Mesendoderm (in vitro differentiated cells): ENCODE measurements around the gene HOXB9.

Experiments used
- DNase-seq: peaks from one replicate; pipeline ENCODE4 v3.0.0; 2013
- H2AK5ac ChIP-seq: 2 replicates; pipeline ENCODE4 v1.6.1; 2013; ENCODE audit warnings: low read length, inconsistent platforms
- H2BK120ac ChIP-seq: 2 replicates; pipeline ENCODE4 v1.6.1; 2013; ENCODE audit warnings: low read depth, mild to moderate bottlenecking, low read length, moderate library complexity, mixed read lengths
- H2BK15ac ChIP-seq: replicated peaks from 2 replicates; pipeline ENCODE4 v1.6.1; 2013; ENCODE audit warnings: low read depth, mild to moderate bottlenecking, moderate library complexity
- H2BK5ac ChIP-seq: 2 replicates; pipeline ENCODE4 v1.6.1; 2013; ENCODE audit warnings: low read length, inconsistent platforms
- H3K18ac ChIP-seq: 2 replicates; pipeline ENCODE4 v1.6.1; 2013; ENCODE audit warnings: mild to moderate bottlenecking, low read length, mixed read lengths
- H3K23ac ChIP-seq: one replicate; pipeline ENCODE4 v1.6.1; 2013; ENCODE audit warnings: low read length
- H3K27ac ChIP-seq: 2 replicates; pipeline ENCODE4 v1.5.1; 2013; ENCODE audit warnings: low read depth, mild to moderate bottlenecking, inconsistent platforms, low read length, moderate library complexity
- H3K27me3 ChIP-seq: 2 replicates; pipeline ENCODE4 v1.6.1; 2013; ENCODE audit warnings: low read length, control low read depth, mild to moderate bottlenecking, inconsistent platforms; ENCODE audit not compliant: insufficient read depth, poor library complexity
- H3K36me3 ChIP-seq: 2 replicates; pipeline ENCODE4 v1.6.1; 2013; ENCODE audit warnings: low read length, inconsistent platforms; ENCODE audit not compliant: control insufficient read depth, insufficient read depth
- H3K4ac ChIP-seq: one replicate; pipeline ENCODE4 v1.6.1; 2013; ENCODE audit warnings: low read depth, mild to moderate bottlenecking, low read length, moderate library complexity
- H3K4me1 ChIP-seq: 2 replicates; pipeline ENCODE4 v1.6.1; 2013; ENCODE audit warnings: low read depth, low read length, inconsistent platforms; ENCODE audit not compliant: control insufficient read depth
- H3K4me2 ChIP-seq: 2 replicates; pipeline ENCODE4 v1.6.1; 2013; ENCODE audit warnings: low read length
- H3K4me3 ChIP-seq: 2 replicates; pipeline ENCODE4 v1.5.1; 2013; ENCODE audit warnings: mild to moderate bottlenecking, low read length
- H3K56ac ChIP-seq: one replicate; pipeline ENCODE4 v1.6.1; 2013; ENCODE audit warnings: low read length
- H3K79me1 ChIP-seq: 2 replicates; pipeline ENCODE4 v1.6.1; 2013; ENCODE audit warnings: low read length, inconsistent platforms
- H3K79me2 ChIP-seq: 2 replicates; pipeline ENCODE4 v1.6.1; 2013; ENCODE audit warnings: mild to moderate bottlenecking, low read length; ENCODE audit not compliant: control insufficient read depth, insufficient read depth
- H3K9ac ChIP-seq: 2 replicates; pipeline ENCODE4 v1.6.1; 2013; ENCODE audit warnings: low read length, inconsistent platforms
- H4K5ac ChIP-seq: one replicate; pipeline ENCODE4 v1.6.1; 2013; ENCODE audit warnings: low read length
- H4K8ac ChIP-seq: one replicate; pipeline ENCODE4 v1.6.1; 2013; ENCODE audit warnings: low read depth, mild to moderate bottlenecking, control low read depth, low read length, moderate library complexity
- WGBS: extraction: QIAGEN DNeasy Blood & Tissue Kit; methylation state at CpG from one replicate; pipeline ENCODE4 v1.1.7; 2013; ENCODE audit warnings: low lambda C conversion rate, missing lambda C conversion rate; ENCODE audit not compliant: insufficient coverage; ENCODE audit errors: extremely low coverage; 5-methylcytosine and 5-hydroxymethylcytosine counted together

Gene HOXB9

GRCh38 chr17:48622857-48623256, 3.3 kb downstream of the HOXB9 start:
- Histone ChIP-seq H3K4me1 (no peaks in the 10 kb centered on the region), H2BK15ac (no peak overlapping the region), H3K79me1 (no peaks in the 10 kb centered on the region), H4K5ac (no peak overlapping the region), H3K27me3 (peaks cover 80% of the 10 kb centered on the region), H3K4me2 (no peak overlapping the region), H3K18ac (no peak overlapping the region), H3K4me3 (no peak overlapping the region), H2BK120ac (no peak overlapping the region), H4K8ac (no peak overlapping the region), H3K56ac (no peak overlapping the region), H2BK5ac (no peak overlapping the region), H3K79me2 (no peaks in the 10 kb centered on the region), H2AK5ac (no peak overlapping the region), H3K27ac (no peak overlapping the region), H3K23ac (no peak overlapping the region), H3K4ac (no peak overlapping the region), H3K36me3 (no peaks in the 10 kb centered on the region), H3K9ac (no peak overlapping the region)
- no CpG with 5 or more reads among the region's 11 CpGs for WGBS
- no peak for DNase-seq

- H3K4me3 ChIP-seq = no peak overlapping the region
- H4K5ac ChIP-seq = no peak overlapping the region
- no peak overlapping the region for H3K4me2 ChIP-seq
Observed at GRCh38 chr17:48621410-48622392, 4.5 kb downstream of the HOXB9 start.

GRCh38 chr17:48620461-48621139, 5.6 kb downstream of the HOXB9 start:
- no peaks in the 10 kb centered on the region for H3K79me2 ChIP-seq
- no peak overlapping the region for H2BK15ac ChIP-seq
- no peaks in the 10 kb centered on the region for H3K4me1 ChIP-seq
- no peak for DNase-seq
- no peak overlapping the region for H2BK120ac ChIP-seq
- no peak overlapping the region for H2AK5ac ChIP-seq
- no peak overlapping the region for H3K4me3 ChIP-seq
- H3K9ac ChIP-seq = no peak overlapping the region
- H3K4ac ChIP-seq = no peak overlapping the region
- no peaks in the 10 kb centered on the region for H3K36me3 ChIP-seq
- H3K27me3 ChIP-seq = peaks cover 90% of the 10 kb centered on the region
- no peak overlapping the region for H3K18ac ChIP-seq
- H3K27ac ChIP-seq = no peak overlapping the region
- no peak overlapping the region for H4K5ac ChIP-seq
- H3K79me1 ChIP-seq = no peaks in the 10 kb centered on the region
- no peak overlapping the region for H3K4me2 ChIP-seq
- H2BK5ac ChIP-seq = no peak overlapping the region
- no CpG with 5 or more reads among the region's 6 CpGs for WGBS
- no peak overlapping the region for H3K56ac ChIP-seq
- no peak overlapping the region for H4K8ac ChIP-seq
- H3K23ac ChIP-seq = no peak overlapping the region

More at GRCh38 chr17:48621410-48622392, 4.5 kb downstream of the HOXB9 start:
- DNase-seq = no peak
- Histone ChIP-seq H3K4me1 (no peaks in the 10 kb centered on the region), H2BK5ac (no peak overlapping the region), H3K27me3 (peaks cover 80% of the 10 kb centered on the region), H3K79me2 (no peaks in the 10 kb centered on the region), H3K23ac (no peak overlapping the region), H2BK15ac (no peak overlapping the region), H3K4ac (no peak overlapping the region), H3K79me1 (no peaks in the 10 kb centered on the region), H3K36me3 (no peaks in the 10 kb centered on the region), H3K18ac (no peak overlapping the region), H2BK120ac (no peak overlapping the region), H3K27ac (no peak overlapping the region), H3K56ac (no peak overlapping the region), H2AK5ac (no peak overlapping the region), H4K8ac (no peak overlapping the region), H3K9ac (no peak overlapping the region)
- no CpG with 5 or more reads among the region's 41 CpGs for WGBS

- Histone ChIP-seq H3K79me2 (no peaks in the 10 kb centered on the region), H4K8ac (no peak overlapping the region), H3K23ac (no peak overlapping the region), H2AK5ac (no peak overlapping the region), H2BK5ac (no peak overlapping the region), H3K4me3 (no peak overlapping the region), H3K27me3 (peaks cover 96% of the 10 kb centered on the region), H3K79me1 (no peaks in the 10 kb centered on the region), H4K5ac (no peak overlapping the region), H2BK15ac (no peak overlapping the region), H3K4me1 (no peaks in the 10 kb centered on the region), H2BK120ac (no peak overlapping the region), H3K27ac (no peak overlapping the region), H3K9ac (no peak overlapping the region), H3K56ac (peak overlapping the region; percentile 18), H3K36me3 (no peaks in the 10 kb centered on the region), H3K4ac (no peak overlapping the region), H3K4me2 (no peak overlapping the region), H3K18ac (no peak overlapping the region)
- no peak for DNase-seq
- WGBS = no CpG with 5 or more reads among the region's 32 CpGs
Observed at GRCh38 chr17:48619826-48620449, 6.2 kb downstream of the HOXB9 start.

GRCh38 chr17:48618256-48618896, 7.8 kb downstream of the HOXB9 start:
- H3K27me3 ChIP-seq = peaks cover 92% of the 10 kb centered on the region
- H3K18ac ChIP-seq = no peak overlapping the region
- no peak overlapping the region for H4K8ac ChIP-seq
- no peak overlapping the region for H2BK120ac ChIP-seq
- H2BK5ac ChIP-seq = no peak overlapping the region
- H3K4me2 ChIP-seq = no peak overlapping the region
- no peaks in the 10 kb centered on the region for H3K79me1 ChIP-seq
- H3K36me3 ChIP-seq = no peaks in the 10 kb centered on the region
- no peaks in the 10 kb centered on the region for H3K79me2 ChIP-seq
- WGBS = no CpG with 5 or more reads among the region's 25 CpGs
- no peak overlapping the region for H2BK15ac ChIP-seq
- no peaks in the 10 kb centered on the region for H3K4me1 ChIP-seq
- H2AK5ac ChIP-seq = no peak overlapping the region
- peak; percentile 86 for DNase-seq
- no peak overlapping the region for H4K5ac ChIP-seq
- no peak overlapping the region for H3K27ac ChIP-seq
- no peak overlapping the region for H3K4me3 ChIP-seq
- no peak overlapping the region for H3K56ac ChIP-seq
- H3K4ac ChIP-seq = no peak overlapping the region
- no peak overlapping the region for H3K9ac ChIP-seq
- H3K23ac ChIP-seq = peak overlapping the region; percentile 81
